GM19043 (cell line): Measurements from ENCODE around the gene CLK2.
"Not testable (repeated sequence)": the region's sequence is repeated elsewhere in the genome, so short reads cannot be mapped to it uniquely, and the experiment has no call there.

ENCODE experiments used
- ATAC-seq: cut with Tn5 transposase; IDR thresholded peaks from one replicate; pipeline ENCODE4 v1.9.1; 2021; ENCODE audit warnings: low read depth; ENCODE audit not compliant: unreplicated experiment

The CLK2 gene

DNA sequence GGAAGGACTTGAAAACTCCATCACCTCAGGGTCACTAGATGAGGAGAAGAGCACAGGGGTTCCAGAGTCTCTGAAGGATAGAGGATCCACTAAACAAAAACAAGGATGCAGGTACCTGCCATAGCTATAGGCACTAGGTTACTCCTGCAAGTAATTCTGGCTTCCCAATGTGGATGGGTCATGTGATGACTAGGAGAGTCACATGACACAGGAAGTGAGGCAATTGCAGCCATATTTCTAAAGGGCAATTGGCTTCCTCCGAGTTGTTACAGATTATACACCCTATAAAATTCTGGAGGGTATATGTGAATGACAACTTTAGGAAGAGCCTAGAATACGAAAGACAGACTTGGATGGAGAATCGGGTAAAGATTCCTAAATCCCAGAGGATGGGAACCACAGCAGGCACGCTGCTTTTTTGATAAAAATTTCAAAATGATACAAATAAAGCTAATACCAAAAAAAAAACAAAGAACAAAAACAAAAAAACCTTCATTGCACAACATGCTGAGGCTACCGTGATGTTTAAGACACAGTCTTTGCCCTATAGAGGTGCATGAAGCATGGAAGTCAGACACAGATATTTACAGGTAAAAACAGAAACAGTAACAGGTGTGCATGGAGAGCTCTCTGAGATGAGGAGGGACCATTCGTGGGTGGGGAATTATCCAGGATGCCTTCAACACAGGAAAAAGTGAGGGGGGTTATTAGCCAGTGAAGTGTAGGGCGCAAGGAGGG lies 54.3 kb downstream of the CLK2 start:
- no peak for ATAC-seq

DNA sequence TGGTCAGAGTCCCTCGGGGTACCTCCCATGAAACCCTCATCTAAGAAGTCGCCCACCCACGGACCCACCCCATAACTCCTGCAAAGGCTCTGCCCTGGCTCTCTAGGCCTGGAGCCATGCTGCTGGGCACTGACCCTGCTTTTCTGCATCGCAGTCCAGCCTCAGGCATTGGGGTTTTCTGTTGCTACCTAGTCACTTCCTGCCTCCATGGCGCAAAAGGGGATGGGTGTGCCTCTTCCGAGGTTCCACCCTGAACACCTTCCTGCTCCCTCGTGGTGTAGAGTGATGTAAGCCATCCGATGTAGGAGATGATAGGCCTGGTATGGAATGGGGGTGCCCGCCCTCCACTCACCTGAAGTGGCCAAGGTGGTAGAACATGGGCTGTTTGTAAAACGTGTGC lies 58.6 kb downstream of the CLK2 start:
- ATAC-seq = not testable (repeated sequence)
